Measurements from ENCODE around the gene ANKRD44. TPM values are rescaled to one million over a fixed set of nuclear protein-coding genes. Genes with fewer than 3 reads are reported as not detected.

Gene ANKRD44
- total and polyA plus RNA-seq, 2 of the 8 experiments (the other 6 are each of a cell fraction or from before 2014, with no cell fraction given): 1.2 to 1.3 TPM

DNA sequence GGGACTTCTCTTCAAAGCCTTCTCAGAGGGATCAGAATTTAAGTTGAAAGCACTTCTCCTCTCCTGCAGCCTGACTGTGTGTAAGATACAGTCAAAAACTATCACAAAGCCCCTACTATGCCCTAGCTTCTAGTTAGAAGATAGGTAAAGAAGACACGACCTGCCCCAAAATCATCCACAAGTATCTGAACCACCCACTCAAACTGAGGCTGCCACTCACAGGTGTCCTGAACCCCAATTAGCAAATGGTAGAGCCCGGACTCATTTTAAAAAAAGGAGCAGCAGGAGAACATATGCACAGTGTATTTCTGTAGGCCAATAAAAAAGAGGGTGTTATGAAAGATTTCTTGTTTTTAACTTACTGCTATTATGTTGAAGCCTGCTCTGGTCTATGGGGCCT is 74.4 kb downstream of the ANKRD44 start (continued):
- TF ChIP-seq TBP (IDR thresholded peaks at IDR 0.05; ENCODE audit: low read depth, low read length) (no peak), HDAC6 (IDR thresholded peaks at IDR 0.05; ENCODE audit: low read depth, low read length) (no peak)

All from H1 (cell line).